Lung (tissue), 12 donors: ENCODE results near the gene DNAH9. TPM values are rescaled to one million over a fixed set of nuclear protein-coding genes. Genes with fewer than 3 reads are reported as not detected.

ENCODE experiments used
- ATAC-seq: fragments of 200-7000 bp; cut with Tn5 transposase; one replicate; pipeline ENCODE4 v1.9.1; 2020; ENCODE audit warnings: moderate number of reproducible peaks; ENCODE audit not compliant: insufficient read depth, low FRiP score
- DNase-seq, 3 donors: peaks; one replicate each; pipeline ENCODE4 v3.0.0-alpha.2; 2013 to 2017
- H3K27ac ChIP-seq, 2 donors: one replicate each; pipeline ENCODE4 v1.5.1; 2013; ENCODE audit warnings: mild to moderate bottlenecking in 2 of 2, moderate library complexity in 2 of 2, control low read depth in 1 of 2, inconsistent platforms in 1 of 2, low read depth in 1 of 2, low read length in 1 of 2
- H3K27me3 ChIP-seq, 3 donors: one replicate each; pipeline ENCODE4 v1.5.1; 2013; ENCODE audit warnings: low read length in 2 of 3; ENCODE audit not compliant: control insufficient read depth in 3 of 3, insufficient read depth in 3 of 3
- H3K36me3 ChIP-seq, 4 donors: one replicate each; pipeline ENCODE4 v1.5.1; 2013; ENCODE audit warnings: low read length in 4 of 4, mild to moderate bottlenecking in 1 of 4, moderate library complexity in 1 of 4; ENCODE audit not compliant: control insufficient read depth in 4 of 4, insufficient read depth in 4 of 4
- H3K4me1 ChIP-seq, 5 donors: one replicate each; pipeline ENCODE4 v1.5.1; 2013; ENCODE audit warnings: low read length in 5 of 5, mild to moderate bottlenecking in 2 of 5, moderate library complexity in 1 of 5; ENCODE audit not compliant: control insufficient read depth in 5 of 5, insufficient read depth in 5 of 5
- H3K4me3 ChIP-seq: one replicate; pipeline ENCODE4 v1.5.1; 2013; ENCODE audit warnings: mild to moderate bottlenecking, control low read depth, moderate library complexity
- H3K9ac ChIP-seq, 2 donors: one replicate each; pipeline ENCODE4 v1.5.1; 2013; ENCODE audit warnings: low read length in 2 of 2, control low read depth in 1 of 2; ENCODE audit not compliant: insufficient read depth in 1 of 2
- H3K9me3 ChIP-seq, 4 donors: one replicate each; pipeline ENCODE4 v1.5.1; 2013; ENCODE audit warnings: low read length in 3 of 4, mild to moderate bottlenecking in 1 of 4, moderate library complexity in 1 of 4; ENCODE audit not compliant: control insufficient read depth in 4 of 4, insufficient read depth in 3 of 4
- WGBS, 2 donors: extraction: QIAGEN DNeasy Blood & Tissue Kit; methylation state at CpG; one replicate each; pipeline ENCODE4 v1.1.7; 2013; 5-methylcytosine and 5-hydroxymethylcytosine counted together
- polyA plus RNA-seq, 2 donors: library from polyadenylated mRNA; stranded (reverse); fragments of 200-250 nt; gene quantifications; one replicate each; pipeline ENCODE4 v1.2.1, GENCODE V29; 2013
- total RNA-seq, 2 donors: library from RNA; depleted of rRNA in 1 of 2; stranded (reverse); fragments of >200 nt in 1 of 2; gene quantifications; one replicate each; pipeline ENCODE4 v1.2.1, GENCODE V29; 2014 to 2021
- TF ChIP-seq, protein P1 (sequence below): IDR thresholded peaks from 2 replicates; pipeline ENCODE4 v1.5.1; 2012; ENCODE audit warnings: mild to moderate bottlenecking; ENCODE audit errors: control extremely low read depth, extremely low read depth
- donor health status: control.
- donor health status: control.
- donor health status: Bipolar disorder and iron deficiency.
- donor health status: healthy.
- donor health status: DM: yes; HTN: yes; CAD: no.

Gene DNAH9
- total and polyA plus RNA-seq, 4 donors = 4.0 to 36.1 (median 20.9) TPM

GRCh38 chr17:11840052-11840451, 241.8 kb downstream of the DNAH9 start:
- Histone ChIP-seq H3K4me3 (no peak overlapping the region), H3K4me1 (peaks cover 0 to 3% (median 0%) of the 10 kb centered on the region in 5 donors), H3K9ac (no peak overlapping the region), H3K9me3 (no peaks in the 10 kb centered on the region), H3K36me3 (no peaks in the 10 kb centered on the region), H3K27me3 (no peaks in the 10 kb centered on the region), H3K27ac (no peak overlapping the region)
- DNase-seq (no peak), ATAC-seq (no peak)
- TF ChIP-seq, protein P1, sequence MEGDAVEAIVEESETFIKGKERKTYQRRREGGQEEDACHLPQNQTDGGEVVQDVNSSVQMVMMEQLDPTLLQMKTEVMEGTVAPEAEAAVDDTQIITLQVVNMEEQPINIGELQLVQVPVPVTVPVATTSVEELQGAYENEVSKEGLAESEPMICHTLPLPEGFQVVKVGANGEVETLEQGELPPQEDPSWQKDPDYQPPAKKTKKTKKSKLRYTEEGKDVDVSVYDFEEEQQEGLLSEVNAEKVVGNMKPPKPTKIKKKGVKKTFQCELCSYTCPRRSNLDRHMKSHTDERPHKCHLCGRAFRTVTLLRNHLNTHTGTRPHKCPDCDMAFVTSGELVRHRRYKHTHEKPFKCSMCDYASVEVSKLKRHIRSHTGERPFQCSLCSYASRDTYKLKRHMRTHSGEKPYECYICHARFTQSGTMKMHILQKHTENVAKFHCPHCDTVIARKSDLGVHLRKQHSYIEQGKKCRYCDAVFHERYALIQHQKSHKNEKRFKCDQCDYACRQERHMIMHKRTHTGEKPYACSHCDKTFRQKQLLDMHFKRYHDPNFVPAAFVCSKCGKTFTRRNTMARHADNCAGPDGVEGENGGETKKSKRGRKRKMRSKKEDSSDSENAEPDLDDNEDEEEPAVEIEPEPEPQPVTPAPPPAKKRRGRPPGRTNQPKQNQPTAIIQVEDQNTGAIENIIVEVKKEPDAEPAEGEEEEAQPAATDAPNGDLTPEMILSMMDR = no peak
- 85 to 91% methylated on average over 2 of the region's 2 CpGs for WGBS, 2 donors

- Histone ChIP-seq H3K27me3 (no peaks in the 10 kb centered on the region), H3K36me3 (no peaks in the 10 kb centered on the region), H3K27ac (no peak overlapping the region), H3K9me3 (no peaks in the 10 kb centered on the region), H3K9ac (no peak overlapping the region), H3K4me3 (no peak overlapping the region), H3K4me1 (peaks cover 0 to 3% (median 0%) of the 10 kb centered on the region in 5 donors)
- 62 to 69% methylated on average over 2 of the region's 2 CpGs for WGBS, 2 donors
- DNase-seq (no peak), ATAC-seq (no peak)
- TF ChIP-seq, protein P1 = no peak
Observed at GRCh38 chr17:11840831-11841230, 242.6 kb downstream of the DNAH9 start.

DNA sequence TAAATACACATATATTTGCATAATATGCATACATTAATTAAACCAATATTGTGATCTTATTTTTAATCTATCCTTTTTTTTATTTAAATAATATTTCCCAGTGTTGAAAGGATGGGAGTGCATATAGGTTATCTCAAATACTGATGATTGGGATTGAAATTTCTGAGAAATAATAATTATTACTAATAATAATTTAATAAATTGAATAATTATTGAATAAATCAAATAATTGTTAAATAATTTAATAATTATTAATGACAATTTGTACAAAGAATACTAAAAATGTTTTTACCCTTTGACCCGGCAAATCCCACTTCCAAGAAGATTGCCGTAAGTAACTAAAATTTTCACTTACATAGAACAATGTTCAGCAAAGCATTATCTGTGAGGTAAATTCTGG, 250.1 kb downstream of the DNAH9 start:
- ATAC-seq (no peak), DNase-seq (no peak)
- Histone ChIP-seq H3K27ac (no peak overlapping the region), H3K4me1 (peaks cover 0 to under 1% (median 0%) of the 10 kb centered on the region in 5 donors), H3K4me3 (no peak overlapping the region), H3K27me3 (no peaks in the 10 kb centered on the region), H3K36me3 (no peaks in the 10 kb centered on the region), H3K9ac (no peak overlapping the region), H3K9me3 (peaks cover 0 to 4% (median 0%) of the 10 kb centered on the region in 4 donors)
- TF ChIP-seq, protein P1 = no peak
- 71 to 78% methylated on average over 2 of the region's 2 CpGs for WGBS, 2 donors

DNA sequence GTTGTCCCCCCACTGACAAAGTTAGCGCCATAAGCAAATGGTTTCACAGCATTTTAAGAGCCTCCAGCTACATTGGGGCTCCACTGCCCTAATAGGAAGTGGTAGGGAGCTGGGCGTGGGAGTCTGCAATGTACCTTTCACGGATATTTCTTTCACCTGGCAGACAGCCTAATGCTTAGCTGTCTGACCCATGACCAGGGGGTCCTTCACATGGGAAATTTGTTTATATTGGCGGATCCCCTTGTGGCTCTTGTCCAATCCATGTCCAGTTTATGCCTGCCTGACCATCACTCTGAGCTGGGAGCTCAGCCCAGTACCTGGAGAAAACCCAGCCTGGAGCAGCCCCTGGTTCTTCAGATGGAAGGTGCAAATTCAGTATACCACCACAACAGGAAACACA, 254.0 kb downstream of the DNAH9 start:
- no peak overlapping the region for H3K27ac ChIP-seq
- H3K4me1 ChIP-seq = peaks cover 0 to 8% (median 0%) of the 10 kb centered on the region in 5 donors
- H3K4me3 ChIP-seq = no peak overlapping the region
- 69 to 78% methylated on average over 4 of the region's 4 CpGs for WGBS, 2 donors
- H3K36me3 ChIP-seq = no peaks in the 10 kb centered on the region
- H3K9ac ChIP-seq = no peak overlapping the region
- DNase-seq = no peak
- no peak for ATAC-seq
- TF ChIP-seq, protein P1 = no peak
- H3K27me3 ChIP-seq = no peaks in the 10 kb centered on the region
- peaks cover 0 to 4% (median 0%) of the 10 kb centered on the region in 4 donors for H3K9me3 ChIP-seq
